ENCODE results near the gene LDLRAD3. TPM values are rescaled to one million over a fixed set of nuclear protein-coding genes. Genes with fewer than 3 reads are reported as not detected.

LDLRAD3 gene
- total RNA-seq, 2 experiments from 2014 or later = 0.22 to 0.59 TPM

- TF ChIP-seq CTCF (IDR thresholded peaks at IDR 0.05) = no peak
- ATAC-seq (no peak), DNase-seq (no peak)
- H3K36me3 Mint-ChIP-seq (ENCODE audit: low read depth) = no peaks in the 10 kb centered on the region
- no peak overlapping the region for H3K27ac Mint-ChIP-seq
- no peaks in the 10 kb centered on the region for H3K4me1 Mint-ChIP-seq (ENCODE audit: low read depth)
- H3K27me3 Mint-ChIP-seq = no peaks in the 10 kb centered on the region
- ChIA-PET CTCF (no interaction called here), POLR2A (no interaction called here)
- no peaks in the 10 kb centered on the region for H3K9me3 Mint-ChIP-seq
- H3K4me3 Mint-ChIP-seq = no peak overlapping the region
- intact Hi-C loops (cut with micrococcal nuclease) = no loop called here
These were observed 198.1 kb downstream of the LDLRAD3 start for GRCh38 chr11:36141956-36142355.

- no peak for TF ChIP-seq CTCF (IDR thresholded peaks at IDR 0.05)
- POLR2A ChIA-PET = no interaction called here
- no peak for DNase-seq
- CTCF ChIA-PET = no interaction called here
- no peak for ATAC-seq
- Mint-ChIP-seq H3K27ac (no peak overlapping the region), H3K4me1 (ENCODE audit: low read depth) (no peaks in the 10 kb centered on the region), H3K27me3 (no peaks in the 10 kb centered on the region), H3K36me3 (ENCODE audit: low read depth) (no peaks in the 10 kb centered on the region), H3K9me3 (no peaks in the 10 kb centered on the region), H3K4me3 (no peak overlapping the region)
- intact Hi-C loops (cut with micrococcal nuclease) = no loop called here
These were observed 198.6 kb downstream of the LDLRAD3 start for GRCh38 chr11:36142439-36142838.

- Mint-ChIP-seq H3K4me3 (no peak overlapping the region), H3K36me3 (ENCODE audit: low read depth) (no peaks in the 10 kb centered on the region), H3K4me1 (ENCODE audit: low read depth) (no peaks in the 10 kb centered on the region), H3K27ac (no peak overlapping the region), H3K27me3 (no peaks in the 10 kb centered on the region), H3K9me3 (no peaks in the 10 kb centered on the region)
- no peak for TF ChIP-seq CTCF (IDR thresholded peaks at IDR 0.05)
- DNase-seq = no peak
- ChIA-PET CTCF (no interaction called here), POLR2A (no interaction called here)
- ATAC-seq = no peak
- intact Hi-C loops (cut with micrococcal nuclease) = no loop called here
These were observed 199.0 kb downstream of the LDLRAD3 start for GRCh38 chr11:36142879-36143278.

GRCh38 chr11:36146437-36146836 is 202.6 kb downstream of the LDLRAD3 start:
- CTCF ChIA-PET = no interaction called here
- H3K36me3 Mint-ChIP-seq (ENCODE audit: low read depth) = no peaks in the 10 kb centered on the region
- TF ChIP-seq CTCF (IDR thresholded peaks at IDR 0.05) = no peak
- no peaks in the 10 kb centered on the region for H3K9me3 Mint-ChIP-seq
- H3K27ac Mint-ChIP-seq = no peak overlapping the region
- H3K4me1 Mint-ChIP-seq (ENCODE audit: low read depth) = peaks cover 12% of the 10 kb centered on the region
- POLR2A ChIA-PET = no interaction called here
- no peak overlapping the region for H3K4me3 Mint-ChIP-seq
- intact Hi-C loops (cut with micrococcal nuclease) = no loop called here
- DNase-seq = no peak
- no peak for ATAC-seq
- peaks cover 6% of the 10 kb centered on the region for H3K27me3 Mint-ChIP-seq

- DNase-seq (no peak), ATAC-seq (no peak)
- TF ChIP-seq CTCF (IDR thresholded peaks at IDR 0.05) = no peak
- peaks cover 12% of the 10 kb centered on the region for H3K4me1 Mint-ChIP-seq (ENCODE audit: low read depth)
- H3K4me3 Mint-ChIP-seq = no peak overlapping the region
- H3K36me3 Mint-ChIP-seq (ENCODE audit: low read depth) = no peaks in the 10 kb centered on the region
- ChIA-PET CTCF (no interaction called here), POLR2A (no interaction called here)
- H3K27me3 Mint-ChIP-seq = peaks cover 6% of the 10 kb centered on the region
- no peak overlapping the region for H3K27ac Mint-ChIP-seq
- intact Hi-C loops (cut with micrococcal nuclease) = no loop called here
- no peaks in the 10 kb centered on the region for H3K9me3 Mint-ChIP-seq
These were observed 203.6 kb downstream of the LDLRAD3 start for GRCh38 chr11:36147491-36147890.

Data from activated CD8-positive, alpha-beta T cell treated with anti-CD3 and anti-CD28 coated beads for 36 hours (primary cell).